HEK293T (cell line): Measurements from ENCODE around the gene HMGB3.

Source experiments
- CTCF ChIA-PET: fragments of 350-600 bp; formaldehyde crosslinking; extraction: SDS; loops from one replicate; lab custom pipeline; 2021; ENCODE audit warnings: antibody characterized with exemption, inconsistent platforms; lab: Yijun Ruan, JAX
- POLR2A ChIA-PET: fragments of 350-600 bp; formaldehyde crosslinking; extraction: SDS; loops from one replicate; lab custom pipeline; 2020; ENCODE audit warnings: antibody characterized with exemption, inconsistent platforms; lab: Yijun Ruan, JAX
- DNase-seq: peaks from one replicate; pipeline ENCODE4 v3.0.0; 2012; ENCODE audit warnings: mixed read lengths; ENCODE audit errors: extremely low spot score
- ARNT ChIP-seq: fragments of 450-650 bp; IDR thresholded peaks from 2 replicates; pipeline ENCODE4 v1.6.1; 2017; ENCODE audit warnings: mild to moderate bottlenecking
- BHLHE40 ChIP-seq: fragments of 450-650 bp; IDR thresholded peaks from 2 replicates; pipeline ENCODE4 v1.6.1; 2016; ENCODE audit warnings: mild to moderate bottlenecking, moderate library complexity, borderline replicate concordance
- CTBP1 ChIP-seq: fragments of 450-650 bp; IDR thresholded peaks from 2 replicates; pipeline ENCODE4 v1.6.1; 2016; ENCODE audit warnings: borderline replicate concordance
- ELF4 ChIP-seq: fragments of 450-650 bp; IDR thresholded peaks from 2 replicates; pipeline ENCODE4 v1.6.1; 2017; ENCODE audit warnings: antibody characterized with exemption
- FOXA1 ChIP-seq: fragments of 450-650 bp; IDR thresholded peaks from 2 replicates; pipeline ENCODE4 v1.6.1; 2016; ENCODE audit warnings: mild to moderate bottlenecking
- FOXK2 ChIP-seq: fragments of 450-650 bp; IDR thresholded peaks from 2 replicates; pipeline ENCODE4 v1.6.1; 2016; ENCODE audit warnings: mild to moderate bottlenecking
- FOXM1 ChIP-seq: fragments of 450-650 bp; IDR thresholded peaks from 2 replicates; pipeline ENCODE4 v1.6.1; 2017; ENCODE audit warnings: mild to moderate bottlenecking, borderline replicate concordance
- HDGF ChIP-seq: fragments of 450-650 bp; IDR thresholded peaks from 2 replicates; pipeline ENCODE4 v1.6.1; 2017; ENCODE audit warnings: antibody characterized with exemption, borderline replicate concordance
- L3MBTL2 ChIP-seq: fragments of 450-650 bp; conservative IDR thresholded peaks from 2 replicates; pipeline ENCODE4 v1.6.1; 2016; ENCODE audit warnings: mild to moderate bottlenecking
- LEF1 ChIP-seq: fragments of 450-650 bp; IDR thresholded peaks from 2 replicates; pipeline ENCODE4 v1.6.1; 2017; ENCODE audit warnings: mild to moderate bottlenecking, borderline replicate concordance
- NFRKB ChIP-seq: fragments of 450-650 bp; IDR thresholded peaks from 2 replicates; pipeline ENCODE4 v1.6.1; 2016; ENCODE audit warnings: mild to moderate bottlenecking, moderate library complexity
- PKNOX1 ChIP-seq: fragments of 450-650 bp; IDR thresholded peaks from 2 replicates; pipeline ENCODE4 v1.6.1; 2016
- SP1 ChIP-seq: fragments of 450-650 bp; IDR thresholded peaks from 2 replicates; pipeline ENCODE4 v1.6.1; 2017
- SUZ12 ChIP-seq: fragments of 450-650 bp; IDR thresholded peaks from 2 replicates; pipeline ENCODE4 v1.6.1; 2016; ENCODE audit warnings: mild to moderate bottlenecking
- TARDBP ChIP-seq: fragments of 450-650 bp; IDR thresholded peaks from 2 replicates; pipeline ENCODE4 v1.6.1; 2016
- ZNF384 ChIP-seq: fragments of 450-650 bp; IDR thresholded peaks from 2 replicates; pipeline ENCODE4 v1.6.1; 2016

The HMGB3 gene

GRCh38 chrX:151006410-151007109 lies 23.4 kb downstream of the HMGB3 start:
- CTCF ChIA-PET, result no interaction called here
- no peak for DNase-seq
- TF ChIP-seq CTBP1 (no peak), SUZ12 (no peak), FOXK2 (no peak), NFRKB (no peak), FOXM1 (no peak), PKNOX1 (no peak), FOXA1 (no peak), BHLHE40 (no peak), ARNT (no peak), L3MBTL2 (no peak), LEF1 (no peak), ELF4 (no peak), HDGF (no peak), ZNF384 (no peak)
- POLR2A ChIA-PET, result no interaction called here

GRCh38 chrX:151009582-151009981 lies 26.4 kb downstream of the HMGB3 start:
- DNase-seq, result no peak
- POLR2A ChIA-PET, result no interaction called here
- CTCF ChIA-PET, result no interaction called here
- TF ChIP-seq CTBP1, result no peak
- TF ChIP-seq BHLHE40, result no peak
- TF ChIP-seq FOXA1, result no peak
- TF ChIP-seq ARNT, result no peak
- no peak for TF ChIP-seq FOXK2
- TF ChIP-seq NFRKB, result no peak
- no peak for TF ChIP-seq SUZ12
- no peak for TF ChIP-seq ZNF384
- no peak for TF ChIP-seq HDGF
- TF ChIP-seq PKNOX1, result no peak
- TF ChIP-seq SP1, result no peak
- no peak for TF ChIP-seq ELF4
- TF ChIP-seq FOXM1, result no peak
- TF ChIP-seq LEF1, result no peak
- no peak for TF ChIP-seq TARDBP
- no peak for TF ChIP-seq L3MBTL2

- no peak for DNase-seq
- POLR2A ChIA-PET, result no interaction called here
- TF ChIP-seq SP1 (no peak), ELF4 (no peak), L3MBTL2 (no peak)
- CTCF ChIA-PET, result no interaction called here
These were observed 30.1 kb downstream of the HMGB3 start for GRCh38 chrX:151013164-151013743.

- TF ChIP-seq FOXA1, result no peak
- no peak for TF ChIP-seq SP1
- TF ChIP-seq BHLHE40, result no peak
- no peak for TF ChIP-seq FOXK2
- no peak for TF ChIP-seq NFRKB
- TF ChIP-seq ELF4, result no peak
- no peak for TF ChIP-seq FOXM1
- TF ChIP-seq TARDBP, result no peak
- TF ChIP-seq SUZ12, result no peak
- no peak for TF ChIP-seq ZNF384
- no peak for TF ChIP-seq PKNOX1
- TF ChIP-seq HDGF, result no peak
- no peak for TF ChIP-seq LEF1
- TF ChIP-seq ARNT, result no peak
- TF ChIP-seq CTBP1, result no peak
- TF ChIP-seq L3MBTL2, result no peak
- CTCF ChIA-PET, result no interaction called here
- DNase-seq, result no peak
- POLR2A ChIA-PET, result no interaction called here
These were observed 32.5 kb downstream of the HMGB3 start for GRCh38 chrX:151015684-151016083.

- DNase-seq, result no peak
- TF ChIP-seq ARNT, result no peak
- no peak for TF ChIP-seq CTBP1
- TF ChIP-seq LEF1, result no peak
- TF ChIP-seq FOXA1, result no peak
- TF ChIP-seq L3MBTL2, result no peak
- no peak for TF ChIP-seq TARDBP
- TF ChIP-seq FOXM1, result no peak
- TF ChIP-seq ZNF384, result no peak
- no peak for TF ChIP-seq SP1
- no peak for TF ChIP-seq PKNOX1
- no peak for TF ChIP-seq FOXK2
- no peak for TF ChIP-seq NFRKB
- no peak for TF ChIP-seq SUZ12
- no peak for TF ChIP-seq HDGF
- TF ChIP-seq ELF4, result no peak
- no peak for TF ChIP-seq BHLHE40
- CTCF ChIA-PET, result no interaction called here
- POLR2A ChIA-PET, result no interaction called here
These were observed 36.7 kb downstream of the HMGB3 start for GRCh38 chrX:151019856-151020255.
